Type B pancreatic cell (in vitro differentiated cells): Measurements from ENCODE around the gene SCN10A. TPM values are rescaled to one million over a fixed set of nuclear protein-coding genes. Genes with fewer than 3 reads are reported as not detected.

Experiments used
- DNase-seq: peaks from one replicate; pipeline ENCODE4 v3.0.0; 2021; ENCODE audit warnings: mixed read lengths; ENCODE audit not compliant: unreplicated experiment; ENCODE audit errors: extremely low spot score
- H3K27ac Mint-ChIP-seq: 2 replicates; pipeline ENCODE4 v1.8.0; 2021; ENCODE audit warnings: mild to moderate bottlenecking, mixed read lengths
- H3K27me3 Mint-ChIP-seq: 2 replicates; pipeline ENCODE4 v1.8.0; 2021; ENCODE audit warnings: mixed read lengths
- H3K36me3 Mint-ChIP-seq: 2 replicates; pipeline ENCODE4 v1.8.0; 2021; ENCODE audit warnings: mixed read lengths
- H3K4me1 Mint-ChIP-seq: one replicate; pipeline ENCODE4 v1.8.0; 2021; ENCODE audit warnings: mixed read lengths; ENCODE audit not compliant: unreplicated experiment
- H3K4me3 Mint-ChIP-seq: 2 replicates; pipeline ENCODE4 v1.8.0; 2021; ENCODE audit warnings: mild to moderate bottlenecking, mixed read lengths
- H3K9me3 Mint-ChIP-seq: 2 replicates; pipeline ENCODE4 v1.8.0; 2021; ENCODE audit warnings: mixed read lengths
- total RNA-seq: library from RNA; stranded (reverse); gene quantifications from 2 replicates; pipeline ENCODE4 v1.2.1, GENCODE V29; 2021; ENCODE audit warnings: low replicate concordance
- TF ChIP-seq, protein P1 (sequence below): fragments of 200-600 bp; sonication (generic); conservative IDR thresholded peaks from 2 replicates; pipeline ENCODE4 v1.5.0; 2021; ENCODE audit warnings: antibody characterized with exemption, mild to moderate bottlenecking

Gene SCN10A
- total RNA-seq, 1 donor from 2014 or later: not detected

DNA sequence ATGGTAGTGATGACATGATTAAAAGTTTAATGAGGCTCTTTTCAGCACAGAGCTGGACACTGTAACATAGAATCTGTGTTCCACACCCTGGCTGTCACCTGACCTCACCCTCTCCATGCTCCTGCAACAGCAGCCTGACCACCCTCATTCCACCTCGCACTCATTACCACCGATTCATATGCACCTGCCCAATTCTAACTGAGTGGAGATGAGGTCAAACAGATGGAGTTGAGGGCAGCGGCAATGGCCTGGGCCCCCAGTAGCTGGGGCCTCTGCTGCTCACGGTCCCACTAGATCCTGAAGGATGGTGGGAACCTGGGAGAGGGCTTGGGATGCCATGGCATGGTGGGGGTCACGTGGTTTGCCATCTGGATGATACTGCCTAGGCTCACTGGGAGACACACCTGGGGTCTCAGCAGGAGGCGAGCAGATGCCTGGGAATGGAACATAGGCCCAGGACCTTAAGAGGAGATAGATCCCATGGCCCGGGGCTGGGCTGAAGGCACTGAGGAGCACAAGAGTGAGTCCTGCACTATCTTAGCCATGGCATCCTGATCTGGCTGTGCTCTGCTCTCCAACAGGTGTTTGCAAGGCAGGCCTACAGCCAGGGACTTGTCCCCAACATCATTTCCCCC is 167.9 kb downstream of the SCN10A start:
- no peaks in the 10 kb centered on the region for H3K4me1 Mint-ChIP-seq
- H3K9me3 Mint-ChIP-seq: no peaks in the 10 kb centered on the region
- H3K27me3 Mint-ChIP-seq: peaks cover 23% of the 10 kb centered on the region
- H3K27ac Mint-ChIP-seq: no peak overlapping the region
- TF ChIP-seq, protein P1, sequence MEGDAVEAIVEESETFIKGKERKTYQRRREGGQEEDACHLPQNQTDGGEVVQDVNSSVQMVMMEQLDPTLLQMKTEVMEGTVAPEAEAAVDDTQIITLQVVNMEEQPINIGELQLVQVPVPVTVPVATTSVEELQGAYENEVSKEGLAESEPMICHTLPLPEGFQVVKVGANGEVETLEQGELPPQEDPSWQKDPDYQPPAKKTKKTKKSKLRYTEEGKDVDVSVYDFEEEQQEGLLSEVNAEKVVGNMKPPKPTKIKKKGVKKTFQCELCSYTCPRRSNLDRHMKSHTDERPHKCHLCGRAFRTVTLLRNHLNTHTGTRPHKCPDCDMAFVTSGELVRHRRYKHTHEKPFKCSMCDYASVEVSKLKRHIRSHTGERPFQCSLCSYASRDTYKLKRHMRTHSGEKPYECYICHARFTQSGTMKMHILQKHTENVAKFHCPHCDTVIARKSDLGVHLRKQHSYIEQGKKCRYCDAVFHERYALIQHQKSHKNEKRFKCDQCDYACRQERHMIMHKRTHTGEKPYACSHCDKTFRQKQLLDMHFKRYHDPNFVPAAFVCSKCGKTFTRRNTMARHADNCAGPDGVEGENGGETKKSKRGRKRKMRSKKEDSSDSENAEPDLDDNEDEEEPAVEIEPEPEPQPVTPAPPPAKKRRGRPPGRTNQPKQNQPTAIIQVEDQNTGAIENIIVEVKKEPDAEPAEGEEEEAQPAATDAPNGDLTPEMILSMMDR: no peak
- no peaks in the 10 kb centered on the region for H3K36me3 Mint-ChIP-seq
- H3K4me3 Mint-ChIP-seq: no peak overlapping the region
- DNase-seq: no peak

DNA sequence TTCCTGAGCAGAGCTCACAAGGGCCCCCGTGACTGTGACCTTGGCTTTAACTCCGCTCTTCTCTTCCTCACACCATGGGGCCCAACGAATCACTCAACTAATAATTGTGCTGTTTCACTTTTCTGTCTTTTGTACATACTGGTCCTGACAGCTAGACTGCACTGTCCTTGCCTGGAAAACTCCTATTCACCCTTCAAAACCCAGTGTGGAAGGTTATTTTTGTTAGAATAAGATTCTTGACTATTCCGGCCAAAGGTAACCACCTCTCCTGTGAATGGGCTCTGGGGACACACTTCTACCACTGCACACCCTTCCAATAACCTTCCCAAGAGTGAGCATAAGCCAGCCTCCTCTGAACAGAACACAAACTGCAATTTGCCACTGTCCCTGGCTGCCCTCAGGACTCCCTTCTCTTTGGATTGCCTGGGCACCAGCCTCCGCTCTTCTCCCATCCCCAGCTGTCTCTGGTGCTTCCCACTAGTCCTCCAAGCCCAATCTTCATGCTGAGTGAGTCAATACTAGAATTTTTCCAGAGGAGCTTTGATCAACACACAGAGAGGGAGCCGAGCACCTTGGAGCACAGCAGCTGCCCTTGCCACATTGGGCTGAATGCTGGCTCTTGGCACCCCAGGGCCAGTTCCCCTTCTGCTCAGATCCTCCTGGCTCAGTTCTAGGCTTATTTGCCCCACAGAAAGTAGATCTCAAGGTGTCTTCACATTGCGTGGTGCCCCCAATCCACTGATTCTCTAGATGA is 168.6 kb downstream of the SCN10A start:
- H3K36me3 Mint-ChIP-seq: no peaks in the 10 kb centered on the region

More for the DNA sequence above, 168.6 kb downstream of the SCN10A start:
- DNase-seq: no peak
- no peak overlapping the region for H3K4me3 Mint-ChIP-seq
- TF ChIP-seq, protein P1: no peak
- H3K4me1 Mint-ChIP-seq: no peaks in the 10 kb centered on the region
- no peak overlapping the region for H3K27ac Mint-ChIP-seq
- H3K9me3 Mint-ChIP-seq: no peaks in the 10 kb centered on the region
- peaks cover 20% of the 10 kb centered on the region for H3K27me3 Mint-ChIP-seq

Other genes starting within 250 kb of the SCN10A start
- 0.38 and 3.5 TPM in 2 replicates for gene SCN5A, start 166.5 kb downstream of the SCN10A start, total RNA-seq
- gene SCN11A, start 235.7 kb upstream of the SCN10A start, total RNA-seq: 0.21 and 1.4 TPM in 2 replicates
- gene WDR48, start 235.8 kb upstream of the SCN10A start, total RNA-seq: 45.0 and 61.4 TPM in 2 replicates